Mucosa of stomach (tissue), 1 donor: ENCODE results near the gene GINS1.

Experiments used
- H3K27me3 ChIP-seq: one replicate; pipeline ENCODE4 v1.7.0; 2013; ENCODE audit warnings: mild to moderate bottlenecking, low read length; ENCODE audit not compliant: control insufficient read depth, insufficient read depth
- H3K36me3 ChIP-seq: one replicate; pipeline ENCODE4 v1.7.0; 2013; ENCODE audit warnings: low read length; ENCODE audit not compliant: control insufficient read depth, insufficient read depth
- H3K4me1 ChIP-seq: one replicate; pipeline ENCODE4 v1.7.0; 2013; ENCODE audit warnings: mild to moderate bottlenecking, low read length; ENCODE audit not compliant: control insufficient read depth, insufficient read depth
- H3K4me3 ChIP-seq: one replicate; pipeline ENCODE4 v1.7.0; 2013; ENCODE audit warnings: low read length
- H3K9ac ChIP-seq: one replicate; pipeline ENCODE4 v1.7.0; 2013; ENCODE audit warnings: mild to moderate bottlenecking, low read length, moderate library complexity
- H3K9me3 ChIP-seq: one replicate; pipeline ENCODE4 v1.7.0; 2013; ENCODE audit warnings: mild to moderate bottlenecking, low read length, moderate library complexity; ENCODE audit not compliant: control insufficient read depth
- donor health status: Pancreatic carcinoma.

GINS1 gene

GRCh38 chr20:25485872-25486271 lies 78.4 kb downstream of the GINS1 start:
- no peaks in the 10 kb centered on the region for H3K9me3 ChIP-seq
- H3K4me3 ChIP-seq = no peak overlapping the region
- H3K4me1 ChIP-seq = no peaks in the 10 kb centered on the region
- H3K36me3 ChIP-seq = no peaks in the 10 kb centered on the region
- H3K9ac ChIP-seq = no peak overlapping the region
- H3K27me3 ChIP-seq = no peaks in the 10 kb centered on the region

- Histone ChIP-seq H3K4me3 (no peak overlapping the region), H3K36me3 (no peaks in the 10 kb centered on the region), H3K9me3 (no peaks in the 10 kb centered on the region), H3K9ac (no peak overlapping the region), H3K4me1 (no peaks in the 10 kb centered on the region), H3K27me3 (no peaks in the 10 kb centered on the region)
Measured at GRCh38 chr20:25486377-25486776, 78.9 kb downstream of the GINS1 start.

GRCh38 chr20:25487306-25487705 lies 79.8 kb downstream of the GINS1 start:
- Histone ChIP-seq H3K9ac (no peak overlapping the region), H3K4me1 (no peaks in the 10 kb centered on the region), H3K36me3 (no peaks in the 10 kb centered on the region), H3K4me3 (no peak overlapping the region), H3K9me3 (no peaks in the 10 kb centered on the region), H3K27me3 (no peaks in the 10 kb centered on the region)

GRCh38 chr20:25487975-25488374 lies 80.5 kb downstream of the GINS1 start:
- Histone ChIP-seq H3K36me3 (no peaks in the 10 kb centered on the region), H3K4me1 (no peaks in the 10 kb centered on the region), H3K9me3 (no peaks in the 10 kb centered on the region), H3K4me3 (no peak overlapping the region), H3K9ac (no peak overlapping the region), H3K27me3 (no peaks in the 10 kb centered on the region)

GRCh38 chr20:25489221-25489871 lies 81.9 kb downstream of the GINS1 start:
- no peak overlapping the region for H3K9ac ChIP-seq
- no peaks in the 10 kb centered on the region for H3K9me3 ChIP-seq
- no peaks in the 10 kb centered on the region for H3K36me3 ChIP-seq
- no peak overlapping the region for H3K4me3 ChIP-seq
- no peaks in the 10 kb centered on the region for H3K4me1 ChIP-seq
- H3K27me3 ChIP-seq = no peaks in the 10 kb centered on the region

- no peaks in the 10 kb centered on the region for H3K9me3 ChIP-seq
- H3K36me3 ChIP-seq = no peaks in the 10 kb centered on the region
- H3K4me1 ChIP-seq = no peaks in the 10 kb centered on the region
- H3K9ac ChIP-seq = no peak overlapping the region
- H3K4me3 ChIP-seq = no peak overlapping the region
- no peaks in the 10 kb centered on the region for H3K27me3 ChIP-seq
Measured at GRCh38 chr20:25490656-25491445, 83.4 kb downstream of the GINS1 start.

GRCh38 chr20:25491446-25492038 lies 84.1 kb downstream of the GINS1 start:
- Histone ChIP-seq H3K36me3 (no peaks in the 10 kb centered on the region), H3K4me1 (no peaks in the 10 kb centered on the region), H3K9ac (no peak overlapping the region), H3K9me3 (no peaks in the 10 kb centered on the region), H3K27me3 (no peaks in the 10 kb centered on the region), H3K4me3 (no peak overlapping the region)

GRCh38 chr20:25493137-25493536 lies 85.7 kb downstream of the GINS1 start:
- Histone ChIP-seq H3K9me3 (no peaks in the 10 kb centered on the region), H3K9ac (no peak overlapping the region), H3K27me3 (no peaks in the 10 kb centered on the region), H3K4me1 (no peaks in the 10 kb centered on the region), H3K4me3 (no peak overlapping the region), H3K36me3 (no peaks in the 10 kb centered on the region)

GRCh38 chr20:25493748-25494505 lies 86.5 kb downstream of the GINS1 start:
- H3K27me3 ChIP-seq = no peaks in the 10 kb centered on the region
- H3K4me1 ChIP-seq = no peaks in the 10 kb centered on the region
- H3K36me3 ChIP-seq = no peaks in the 10 kb centered on the region
- H3K9me3 ChIP-seq = no peaks in the 10 kb centered on the region
- no peak overlapping the region for H3K4me3 ChIP-seq
- H3K9ac ChIP-seq = no peak overlapping the region

- Histone ChIP-seq H3K4me1 (no peaks in the 10 kb centered on the region), H3K36me3 (no peaks in the 10 kb centered on the region), H3K9ac (no peak overlapping the region), H3K9me3 (no peaks in the 10 kb centered on the region), H3K27me3 (no peaks in the 10 kb centered on the region), H3K4me3 (no peak overlapping the region)
Measured at GRCh38 chr20:25494506-25495188, 87.2 kb downstream of the GINS1 start.

- no peaks in the 10 kb centered on the region for H3K4me1 ChIP-seq
- no peak overlapping the region for H3K4me3 ChIP-seq
- H3K9ac ChIP-seq = no peak overlapping the region
- H3K9me3 ChIP-seq = no peaks in the 10 kb centered on the region
- no peaks in the 10 kb centered on the region for H3K27me3 ChIP-seq
- H3K36me3 ChIP-seq = no peaks in the 10 kb centered on the region
Measured at GRCh38 chr20:25495189-25495824, 87.8 kb downstream of the GINS1 start.
